SK-N-SH (cell line): ENCODE measurements around the gene MCM10.

Experiments
- EZH2phosphoT487 ChIP-seq: fragments of 200-600 bp; sonication (generic); IDR thresholded peaks from 2 replicates; pipeline ENCODE4 v1.6.1; 2017; ENCODE audit warnings: low read depth, mixed run types, mild to moderate bottlenecking, antibody characterized with exemption, moderate library complexity, borderline replicate concordance
- FOSL2 ChIP-seq: IDR thresholded peaks from 2 replicates; pipeline ENCODE4 v1.4.0; 2012; ENCODE audit warnings: low read depth, mild to moderate bottlenecking, moderate library complexity, borderline replicate concordance
- FOXJ3 ChIP-seq: sonication (generic); formaldehyde crosslinking; IDR thresholded peaks from 2 replicates; pipeline ENCODE4 v1.5.1; 2020; ENCODE audit warnings: mild to moderate bottlenecking, missing genetic modification reagents
- IRF3 ChIP-seq: fragments of 150-350 bp; IDR thresholded peaks from 2 replicates; pipeline ENCODE4 v1.6.1; 2016; ENCODE audit warnings: mild to moderate bottlenecking, low read depth, low read length
- POLR2AphosphoS5 ChIP-seq: IDR thresholded peaks from 2 replicates; pipeline ENCODE4 v1.6.1; 2012; ENCODE audit warnings: low read depth, low read length
- RCOR1 ChIP-seq: fragments of 150-350 bp; IDR thresholded peaks from 2 replicates; pipeline ENCODE4 v1.6.1; 2017; ENCODE audit warnings: antibody characterized with exemption, low read length
- REST ChIP-seq: IDR thresholded peaks from 2 replicates; pipeline ENCODE4 v1.6.1; 2012; ENCODE audit warnings: mild to moderate bottlenecking, low read depth, low read length, moderate library complexity
- TF ChIP-seq, protein P1 (sequence below): fragments of 200-600 bp; sonication (generic); IDR thresholded peaks from 2 replicates; pipeline ENCODE4 v1.6.1; 2017; ENCODE audit warnings: antibody characterized with exemption, mild to moderate bottlenecking, moderate library complexity

DNA sequence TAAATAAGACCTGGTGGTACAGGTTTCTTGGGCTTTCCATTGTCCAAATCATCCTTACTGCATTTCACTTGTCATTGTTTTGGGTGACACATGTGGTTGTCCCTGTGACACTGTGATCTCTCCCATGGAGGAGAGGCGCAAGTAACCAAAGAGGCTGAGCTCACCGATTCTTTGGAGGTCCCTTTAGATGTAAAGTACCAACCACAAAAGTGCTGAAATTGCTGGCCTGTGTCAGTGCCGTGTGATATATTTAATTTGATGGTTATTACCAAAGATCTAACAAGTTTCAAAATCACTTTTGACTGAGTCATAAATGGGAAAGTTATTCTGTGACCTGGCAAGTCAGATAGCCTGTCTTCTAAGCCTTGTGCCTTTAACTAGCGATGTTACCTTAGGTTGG is 19.4 kb downstream of the MCM10 start:
- no peak for TF ChIP-seq FOSL2
- TF ChIP-seq, protein P1, sequence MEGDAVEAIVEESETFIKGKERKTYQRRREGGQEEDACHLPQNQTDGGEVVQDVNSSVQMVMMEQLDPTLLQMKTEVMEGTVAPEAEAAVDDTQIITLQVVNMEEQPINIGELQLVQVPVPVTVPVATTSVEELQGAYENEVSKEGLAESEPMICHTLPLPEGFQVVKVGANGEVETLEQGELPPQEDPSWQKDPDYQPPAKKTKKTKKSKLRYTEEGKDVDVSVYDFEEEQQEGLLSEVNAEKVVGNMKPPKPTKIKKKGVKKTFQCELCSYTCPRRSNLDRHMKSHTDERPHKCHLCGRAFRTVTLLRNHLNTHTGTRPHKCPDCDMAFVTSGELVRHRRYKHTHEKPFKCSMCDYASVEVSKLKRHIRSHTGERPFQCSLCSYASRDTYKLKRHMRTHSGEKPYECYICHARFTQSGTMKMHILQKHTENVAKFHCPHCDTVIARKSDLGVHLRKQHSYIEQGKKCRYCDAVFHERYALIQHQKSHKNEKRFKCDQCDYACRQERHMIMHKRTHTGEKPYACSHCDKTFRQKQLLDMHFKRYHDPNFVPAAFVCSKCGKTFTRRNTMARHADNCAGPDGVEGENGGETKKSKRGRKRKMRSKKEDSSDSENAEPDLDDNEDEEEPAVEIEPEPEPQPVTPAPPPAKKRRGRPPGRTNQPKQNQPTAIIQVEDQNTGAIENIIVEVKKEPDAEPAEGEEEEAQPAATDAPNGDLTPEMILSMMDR = no peak
- no peak for TF ChIP-seq IRF3
- TF ChIP-seq REST = no peak
- TF ChIP-seq FOXJ3 = no peak
- no peak for TF ChIP-seq EZH2phosphoT487
- TF ChIP-seq RCOR1 = no peak
- no peak for TF ChIP-seq POLR2AphosphoS5
